ENCODE results near the gene KDM5B.

The KDM5B gene

DNA sequence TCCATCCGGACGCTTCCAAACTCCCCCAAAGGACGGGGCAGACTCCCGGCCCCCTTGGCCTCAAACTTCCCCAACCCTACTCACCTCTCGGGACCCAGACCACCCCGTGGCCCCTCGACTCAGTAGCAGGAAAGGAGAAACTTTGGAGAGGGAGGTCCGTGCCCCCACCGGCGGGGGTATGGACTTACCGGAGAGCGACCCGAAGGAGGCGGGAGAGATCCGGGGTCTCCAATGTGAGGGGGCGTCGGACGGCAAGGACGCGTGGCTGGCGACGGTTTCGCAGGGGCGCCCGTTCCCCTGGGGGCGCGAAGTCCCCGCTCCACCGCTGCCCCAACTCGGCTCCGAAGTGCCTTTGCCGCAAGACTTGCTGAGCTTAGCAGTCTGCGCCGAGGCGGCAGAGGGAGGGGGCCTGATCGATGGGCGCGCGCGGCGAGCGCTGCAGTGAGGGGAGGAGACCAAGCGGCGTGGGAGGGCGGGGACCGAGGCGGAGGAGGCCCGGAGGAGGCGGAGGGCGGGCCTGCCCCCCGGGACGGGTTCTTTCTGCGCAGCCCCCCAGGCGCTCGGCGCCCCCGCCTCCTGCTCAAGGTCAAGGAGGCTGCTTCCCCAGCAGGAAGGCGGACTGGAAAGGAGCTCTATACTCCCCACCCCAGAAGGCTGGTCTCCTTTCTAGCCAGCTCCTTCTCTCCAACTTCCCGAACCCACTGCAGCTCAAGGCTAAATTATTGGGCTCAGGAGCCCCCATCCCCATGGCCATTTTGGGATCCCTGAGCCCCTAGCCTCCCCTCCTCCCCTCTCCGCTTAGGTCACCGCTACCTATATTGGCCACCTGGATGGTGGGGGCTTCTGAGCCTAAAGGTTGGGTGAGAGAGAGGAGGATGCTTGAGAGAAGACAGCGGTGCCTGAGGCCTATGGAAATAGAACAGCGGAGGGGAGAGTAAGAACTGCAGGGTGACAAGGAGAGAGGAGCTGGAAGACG lies 97.9 kb downstream of the KDM5B start, which contains the start of gene SYT2:
Gene SYT2, minus strand, starts transcription at position 385 of the 976 bp plus-strand sequence. CDS start 104,682 bp downstream, outside the sequence.
- peak; percentile 69 for DNase-seq

DNA sequence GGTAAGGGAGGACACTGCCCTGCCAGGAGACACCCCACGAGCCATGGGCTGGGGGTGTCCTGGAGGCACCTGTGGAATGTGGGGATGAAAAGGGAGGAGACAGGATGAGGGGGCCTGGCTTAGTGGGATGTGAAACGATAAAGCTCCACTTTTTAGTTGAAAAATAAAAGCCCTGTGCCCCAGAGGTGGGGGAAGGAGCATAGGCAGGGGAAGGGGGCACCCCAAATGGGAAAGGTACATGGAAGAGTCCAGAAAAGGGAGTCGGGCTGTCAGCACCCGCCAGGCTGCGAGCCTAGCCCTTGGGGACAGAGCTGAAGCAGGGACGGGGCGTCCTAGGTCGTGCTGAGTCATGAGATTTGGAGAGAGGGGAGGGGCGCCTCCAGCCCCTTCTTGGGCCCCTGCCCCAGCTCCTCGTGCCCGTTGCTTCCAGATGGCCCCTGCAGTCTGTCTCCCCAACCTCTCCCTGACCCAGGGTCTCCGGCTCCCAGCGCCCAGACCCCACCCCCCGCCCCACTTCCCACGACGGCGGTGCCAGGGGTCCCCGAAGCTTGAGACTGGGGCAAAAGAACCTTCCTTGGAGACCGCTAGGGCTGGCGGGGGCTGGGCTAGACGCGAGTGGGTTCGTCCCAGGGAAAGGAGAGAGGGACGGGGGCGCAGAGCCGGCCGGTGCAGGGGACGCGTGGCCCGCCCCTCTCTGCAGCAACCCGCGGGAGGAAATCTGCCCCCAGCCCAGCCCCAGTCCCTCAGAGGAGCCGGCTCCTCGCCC lies 98.8 kb downstream of the KDM5B start:
- no peak for DNase-seq

DNA sequence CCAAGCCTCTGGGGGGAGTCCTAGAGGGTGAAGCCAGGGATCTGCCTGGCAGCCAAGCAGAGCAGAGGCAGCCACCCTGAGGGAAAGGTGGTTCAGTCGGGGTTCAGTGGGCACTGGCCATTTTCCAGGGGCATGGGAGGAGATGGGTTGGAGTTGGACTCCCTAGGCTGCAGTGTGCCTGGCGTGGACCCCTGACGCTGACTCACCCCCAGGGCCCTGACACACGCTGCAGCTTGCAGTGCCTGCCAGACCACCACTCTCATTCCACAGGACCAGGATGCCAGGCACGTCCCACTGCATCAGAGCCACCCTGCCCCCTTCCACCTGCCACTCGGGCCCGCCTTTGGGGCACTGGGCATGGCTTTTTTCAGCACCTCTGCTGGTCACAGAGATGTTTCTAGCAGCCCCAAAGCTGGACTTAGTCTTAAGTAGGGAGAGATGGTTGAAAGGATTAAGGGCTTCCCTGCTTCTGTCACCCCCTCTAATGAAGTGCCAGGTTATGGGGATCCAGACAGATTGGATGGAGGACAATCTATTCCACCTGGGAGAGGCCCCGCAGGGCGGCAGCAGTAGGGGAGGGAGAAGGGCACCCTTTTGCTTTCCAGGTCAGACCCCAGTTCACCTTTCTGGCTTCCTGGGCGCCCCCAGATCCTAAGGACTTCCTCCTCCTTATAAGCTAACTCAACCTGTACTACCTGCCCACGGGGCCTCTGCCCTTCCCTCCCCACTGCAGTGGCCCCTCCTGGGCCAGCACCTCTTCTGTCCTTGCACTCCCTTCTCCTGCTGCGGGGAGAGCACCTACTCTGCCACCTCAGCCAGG lies 99.6 kb downstream of the KDM5B start:
- no peak for DNase-seq

DNA sequence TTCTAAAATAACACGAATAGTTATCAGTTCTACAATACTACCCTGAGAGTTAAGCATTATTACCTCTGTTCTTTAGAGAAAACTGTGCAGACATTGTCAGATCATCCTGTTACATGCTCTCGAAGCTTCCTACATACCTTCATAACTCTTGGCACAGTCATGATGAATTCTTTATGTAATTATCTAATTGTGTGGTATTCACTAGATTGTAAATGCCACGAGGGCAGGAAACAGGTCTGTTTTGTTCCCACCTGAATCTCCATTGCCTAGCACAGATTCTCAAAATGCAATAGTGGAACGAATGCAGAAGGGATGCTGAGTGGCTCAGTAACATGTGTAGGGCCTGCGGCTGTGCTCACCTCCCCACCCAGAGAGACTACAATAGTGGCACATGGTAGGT lies 101.4 kb downstream of the KDM5B start:
- DNase-seq: no peak

DNA sequence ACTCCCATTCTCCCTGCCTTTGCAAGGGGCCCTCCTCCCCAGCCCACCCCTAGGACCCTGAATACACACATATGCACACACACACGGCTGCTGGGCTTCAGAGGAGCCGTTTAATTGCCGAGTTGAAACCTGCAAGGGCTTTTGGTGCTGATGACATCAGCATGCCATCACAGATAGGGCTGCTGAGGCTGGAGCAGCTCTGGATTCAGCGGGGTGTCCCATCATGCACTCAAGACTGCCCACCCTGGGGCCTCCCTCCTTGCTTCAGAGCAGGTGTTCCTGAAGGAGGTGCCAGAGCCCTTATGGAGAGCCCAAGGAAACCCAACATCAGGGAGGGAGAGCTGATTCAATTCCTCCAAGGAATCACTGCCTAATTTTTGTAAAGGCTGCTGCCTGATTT lies 103.6 kb downstream of the KDM5B start:
- no peak for DNase-seq

DNA sequence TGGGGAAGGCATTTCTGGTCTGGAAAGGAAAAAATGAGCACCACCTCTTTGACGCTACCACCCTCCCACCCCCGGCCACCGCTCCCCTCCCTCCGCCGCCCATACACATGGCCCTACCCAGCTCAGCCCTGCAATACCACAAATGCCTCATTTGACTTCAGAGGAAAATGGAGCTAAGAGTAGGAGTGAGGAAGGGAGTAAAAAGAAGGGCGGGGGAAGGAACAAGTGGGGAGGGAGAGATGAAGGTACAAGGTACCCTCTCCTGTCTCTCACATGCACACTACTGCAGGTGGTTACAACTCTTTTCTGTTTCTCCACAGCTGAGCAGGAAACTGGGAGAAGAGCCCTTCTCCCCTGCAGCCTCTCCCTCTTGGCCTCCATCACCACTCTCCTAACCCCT lies 105.0 kb downstream of the KDM5B start:
- no peak for DNase-seq

DNA sequence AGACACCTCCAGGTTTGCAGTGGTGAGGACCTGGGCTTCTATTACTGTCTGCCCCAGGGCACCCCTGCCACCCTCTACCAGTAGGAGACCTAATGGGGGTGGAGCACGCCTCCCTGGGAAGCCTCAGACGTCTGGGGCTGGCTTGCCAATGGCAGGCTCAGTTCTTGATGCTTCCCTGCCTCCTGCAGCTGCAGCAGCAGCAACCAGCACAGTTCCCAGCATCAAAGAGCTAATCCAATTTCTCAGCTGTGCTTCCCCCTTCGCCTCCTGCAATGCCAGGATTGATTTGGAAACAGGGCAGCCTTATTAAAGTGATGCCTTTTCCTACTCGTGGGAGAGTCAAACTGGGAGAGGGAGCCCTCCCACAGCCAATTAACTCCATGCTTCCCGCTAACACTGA lies 106.1 kb downstream of the KDM5B start:
- DNase-seq: no peak

DNA sequence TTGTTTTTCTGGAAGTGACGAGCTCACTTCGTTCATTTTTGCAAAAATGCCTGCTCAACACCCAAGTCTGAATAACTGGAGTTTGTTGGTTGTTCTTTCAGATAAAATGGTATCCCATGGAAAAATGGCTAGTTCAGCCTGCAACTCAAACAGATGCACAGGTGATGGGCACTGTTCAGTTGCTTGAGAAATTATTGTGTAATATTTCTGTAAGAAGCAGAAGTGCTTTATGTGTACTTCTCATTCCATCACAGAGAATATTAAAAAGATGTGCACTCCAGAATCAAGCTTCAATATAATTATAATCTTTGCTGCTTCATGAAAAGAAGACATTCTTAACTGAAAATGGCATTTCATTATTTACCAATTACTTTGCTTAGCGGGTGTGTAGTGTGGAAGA lies 107.0 kb downstream of the KDM5B start:
- no peak for DNase-seq

DNA sequence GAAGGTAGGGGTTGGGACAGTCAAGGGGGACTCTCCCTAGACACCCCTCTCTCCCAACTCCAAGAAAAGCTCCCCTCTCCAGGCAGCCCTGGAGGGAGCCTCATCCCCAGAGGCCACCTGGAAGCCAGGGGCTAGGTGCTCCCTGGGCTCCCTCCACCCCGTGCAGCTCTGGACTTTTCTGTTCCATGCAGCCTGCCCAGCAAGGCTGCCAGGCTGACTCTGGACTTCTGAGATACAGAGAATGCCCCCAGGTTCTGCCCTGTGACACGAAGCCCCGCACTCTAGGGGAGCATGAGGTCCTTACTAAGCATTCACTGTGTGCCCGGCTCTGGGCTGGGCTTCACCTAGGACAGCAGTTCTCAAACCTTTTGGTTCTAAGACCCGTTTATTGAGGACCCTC lies 108.2 kb downstream of the KDM5B start:
- DNase-seq: no peak

DNA sequence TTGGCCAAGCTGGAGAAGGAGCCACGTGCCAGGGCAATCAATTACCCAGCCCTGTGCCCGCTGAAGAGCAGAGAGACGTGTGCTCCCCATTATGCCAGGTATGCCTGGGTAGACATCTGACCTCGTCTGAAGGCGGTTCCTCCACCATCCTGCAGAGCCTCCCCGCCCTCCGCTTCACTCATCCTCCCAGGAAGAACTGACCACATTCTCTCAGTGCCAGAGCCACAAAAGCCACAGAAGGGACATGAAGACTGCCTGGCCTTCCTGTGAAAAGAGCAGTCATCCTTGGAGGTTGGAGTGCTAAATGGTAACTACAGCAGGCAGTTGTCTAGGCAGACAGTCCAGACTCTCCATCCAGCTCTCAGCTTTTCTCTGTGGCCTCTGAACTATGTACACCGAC lies 109.9 kb downstream of the KDM5B start:
- DNase-seq: no peak

DNA sequence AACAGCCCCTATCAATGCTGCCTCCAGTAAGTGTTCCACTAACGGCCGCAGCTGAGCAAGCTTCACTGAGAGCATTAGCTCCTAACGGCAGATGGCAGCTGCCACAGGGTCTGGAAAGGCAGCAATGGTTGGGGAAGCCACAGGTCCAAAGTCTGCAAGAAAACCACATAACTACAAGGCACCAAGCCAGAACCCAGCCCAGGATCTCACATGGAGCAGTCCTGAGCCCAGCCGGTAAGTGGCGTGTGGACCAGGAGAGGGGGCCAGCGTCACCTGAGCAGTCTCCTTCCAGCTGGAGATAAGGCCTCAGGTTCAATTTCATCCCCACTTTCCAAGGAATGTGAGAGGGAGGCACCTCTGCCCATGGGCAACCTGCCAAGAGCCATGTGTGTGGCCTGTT lies 111.2 kb downstream of the KDM5B start:
- DNase-seq: peak; percentile 12

DNA sequence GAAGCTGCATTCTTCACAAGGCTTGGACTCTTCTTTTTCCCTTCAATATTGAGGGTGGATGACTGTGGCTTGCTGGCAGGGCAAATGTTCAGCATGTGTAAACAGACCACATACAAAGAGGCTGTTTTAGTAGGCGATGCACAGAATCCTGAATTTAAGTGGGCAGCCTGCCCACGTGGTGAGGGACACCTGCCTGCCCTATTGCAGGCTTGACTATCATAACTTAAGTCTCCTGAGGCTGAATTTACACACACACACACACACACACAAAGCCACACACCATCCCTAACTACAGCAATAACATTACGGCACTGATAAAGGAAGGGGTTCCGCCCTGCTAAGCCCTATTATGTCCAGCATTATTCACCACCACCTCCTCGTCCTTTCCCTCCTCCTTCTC lies 113.9 kb downstream of the KDM5B start:
- peak; percentile 21 for DNase-seq

DNA sequence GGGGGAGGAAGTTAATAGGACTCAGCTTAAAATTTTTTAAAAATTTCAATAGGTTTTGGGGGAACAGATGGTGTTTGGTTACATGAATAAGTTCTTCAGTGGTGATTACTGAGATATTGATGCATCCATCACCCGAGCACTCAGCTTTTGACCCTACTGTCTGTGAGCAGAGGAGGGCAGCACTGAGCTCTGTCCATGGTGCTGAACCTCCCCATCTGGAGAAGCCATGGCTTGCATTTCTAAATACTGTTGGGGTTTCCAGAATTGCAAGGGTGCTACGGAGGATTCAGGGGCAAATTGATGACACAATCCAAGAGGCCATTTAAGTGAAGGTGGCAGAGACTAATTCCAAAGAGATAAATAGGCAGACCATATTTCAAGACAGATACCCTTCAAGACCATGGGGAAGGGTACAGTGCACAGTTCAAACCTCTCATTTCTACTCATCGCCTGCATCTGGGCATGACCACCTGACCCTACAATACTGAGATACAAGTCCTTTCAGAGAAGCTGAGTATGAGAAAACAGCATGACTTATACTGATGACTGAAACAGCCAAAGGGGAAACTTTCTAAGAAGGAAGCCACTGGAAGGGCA lies 115.2 kb downstream of the KDM5B start:
- no peak for DNase-seq

DNA sequence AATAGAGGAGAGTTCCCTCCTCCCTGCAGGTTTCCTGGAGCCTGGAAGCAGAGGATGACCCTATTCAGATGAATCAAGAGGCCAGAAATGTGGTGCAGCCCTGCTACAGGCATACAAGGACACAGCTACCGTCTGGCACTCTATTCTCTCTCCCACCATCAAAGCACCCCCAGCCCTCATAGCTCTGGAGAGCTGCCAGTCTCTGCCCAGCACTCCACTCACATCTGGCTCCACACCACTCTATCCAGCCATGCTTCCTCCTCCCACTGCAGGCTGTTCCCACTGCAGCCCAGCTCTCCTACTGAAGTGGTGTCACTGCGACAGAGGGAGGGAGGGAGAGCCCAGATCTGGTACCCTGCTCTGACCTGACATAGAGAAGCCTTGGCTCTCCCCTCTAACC lies 116.4 kb downstream of the KDM5B start:
- DNase-seq: peak; percentile 32

DNA sequence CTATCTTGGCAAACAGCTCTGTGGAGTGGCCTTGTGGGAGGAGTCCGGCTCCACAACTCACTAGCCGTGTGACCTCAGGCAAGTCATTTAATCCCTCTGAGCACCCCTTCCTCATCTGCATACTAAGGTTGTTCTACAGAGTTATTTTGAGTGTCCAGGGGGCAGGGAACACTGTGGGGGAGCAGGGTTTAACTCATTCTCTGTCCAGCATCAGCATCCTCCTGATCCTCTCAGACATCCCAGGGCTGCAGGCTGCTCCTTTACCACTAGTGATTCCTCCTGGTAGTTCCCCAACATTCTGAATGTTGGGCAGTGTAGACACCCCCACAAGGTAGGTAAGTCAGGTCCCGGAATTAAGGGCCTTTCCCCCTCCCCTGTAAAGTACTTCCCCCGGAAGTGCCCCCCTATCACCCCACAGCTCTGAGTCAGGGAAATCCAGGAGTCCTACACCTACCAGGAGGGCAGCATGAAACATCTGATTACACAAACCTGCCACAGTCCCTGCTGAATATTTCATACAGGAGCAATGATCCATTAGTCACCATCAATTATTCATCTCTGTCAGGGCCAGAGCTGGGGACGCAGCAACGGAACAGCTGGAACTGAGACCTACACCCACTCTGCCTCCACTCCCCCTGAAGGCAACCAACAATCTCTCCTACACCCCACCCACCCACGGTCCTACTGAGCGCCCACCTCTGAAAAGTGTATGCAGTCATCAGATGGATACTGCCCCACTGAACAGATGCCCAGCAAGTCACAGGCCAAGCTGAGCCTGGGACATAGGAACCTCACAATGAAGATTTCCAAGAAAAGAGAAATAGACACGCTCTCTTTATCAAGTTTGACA lies 118.5 kb downstream of the KDM5B start:
- DNase-seq: no peak

DNA sequence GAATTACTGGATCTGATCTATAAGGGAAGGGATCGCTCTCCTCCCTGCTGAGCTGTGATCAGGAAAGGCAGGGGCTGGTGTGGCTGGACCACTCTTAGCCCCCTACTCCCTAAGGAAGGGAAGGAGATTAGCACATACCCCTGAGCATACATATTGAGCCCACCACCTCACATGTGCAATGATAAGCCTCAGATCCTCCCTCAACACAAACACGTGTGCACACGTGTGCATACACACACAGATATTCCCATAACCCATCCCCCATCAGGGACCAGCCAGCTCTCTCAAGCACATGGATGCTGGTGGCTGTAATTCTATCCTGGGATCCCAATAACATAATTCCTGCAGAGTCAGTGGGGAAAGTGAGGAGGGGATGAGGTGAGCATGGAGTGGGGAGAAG lies 119.1 kb downstream of the KDM5B start:
- no peak for DNase-seq

DNA sequence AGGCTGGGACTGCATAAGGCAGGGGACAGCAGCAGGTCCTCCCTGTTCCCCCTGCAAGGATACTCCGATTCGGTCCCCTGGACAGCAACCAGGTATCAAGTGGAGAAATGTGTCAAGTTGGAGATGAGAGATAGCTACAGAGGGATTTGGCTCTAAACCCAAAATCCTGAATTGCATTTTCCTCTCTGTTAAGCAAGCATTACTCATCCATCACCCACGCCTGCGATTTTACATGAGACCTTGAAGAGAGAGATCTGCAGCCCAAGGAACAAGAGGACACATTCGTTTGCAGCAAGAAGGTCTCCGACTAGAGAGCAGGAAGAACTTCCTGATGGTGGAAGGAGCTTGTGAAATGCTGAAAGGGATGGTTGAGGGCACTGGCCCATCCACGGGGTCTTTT lies 119.8 kb downstream of the KDM5B start:
- DNase-seq: no peak

DNA sequence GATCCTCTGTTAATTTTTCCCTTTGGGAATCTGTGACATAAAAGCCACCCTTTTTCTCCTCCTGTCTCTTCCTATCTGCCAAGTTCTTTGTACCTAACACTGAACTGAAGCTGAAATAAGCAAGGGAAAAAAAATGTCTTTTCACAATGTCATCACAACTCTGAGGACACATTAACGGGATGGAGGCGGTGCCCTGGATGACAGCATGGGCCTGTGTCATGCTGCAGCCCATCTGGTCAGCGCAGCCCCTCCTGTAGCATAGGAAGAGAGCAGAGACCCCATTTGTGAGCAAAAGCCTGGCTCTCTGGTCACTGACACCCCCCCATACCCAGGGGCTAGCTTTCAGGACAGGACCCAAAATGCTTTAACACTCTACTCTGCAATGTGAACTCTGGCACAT lies 120.4 kb downstream of the KDM5B start:
- no peak for DNase-seq

DNA sequence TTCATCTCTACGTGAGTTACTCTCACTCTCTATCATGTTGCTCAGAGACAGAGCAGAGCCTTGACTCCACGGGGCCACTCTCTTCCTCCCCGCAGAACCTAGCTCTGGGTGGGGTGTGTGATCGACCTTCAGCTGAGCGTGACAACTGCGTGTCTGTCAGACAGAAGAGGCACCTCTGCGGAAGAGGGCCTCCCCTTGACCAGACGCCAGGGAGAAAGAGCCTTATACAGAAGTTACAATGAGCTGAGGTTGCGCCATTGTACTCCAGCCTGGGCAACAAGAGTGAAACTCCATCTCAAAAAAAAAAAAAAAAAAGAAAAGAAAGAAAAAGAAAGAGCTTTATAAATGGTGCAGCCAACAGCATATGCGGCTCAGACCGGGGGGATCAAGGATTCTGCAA lies 120.9 kb downstream of the KDM5B start:
- no peak for DNase-seq

DNA sequence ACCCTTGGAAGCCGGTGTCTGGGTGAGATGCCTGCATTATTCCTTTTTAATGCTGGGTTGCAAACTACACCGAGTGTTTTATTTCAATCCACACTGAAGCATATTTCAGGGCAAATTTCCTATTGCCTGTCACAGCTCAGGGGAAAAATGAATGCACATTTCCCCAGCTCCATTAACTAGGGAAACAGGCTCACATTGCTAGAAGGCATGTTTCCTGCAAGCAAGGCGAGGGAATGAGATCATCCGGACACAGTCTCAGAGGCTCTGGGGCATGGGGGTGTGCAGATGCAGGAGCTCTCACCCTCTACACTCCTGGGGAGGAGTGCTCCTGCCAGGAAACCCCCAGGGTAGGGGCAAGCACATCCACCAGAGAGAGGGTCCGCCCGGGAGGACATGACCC lies 122.6 kb downstream of the KDM5B start:
- no peak for DNase-seq

DNA sequence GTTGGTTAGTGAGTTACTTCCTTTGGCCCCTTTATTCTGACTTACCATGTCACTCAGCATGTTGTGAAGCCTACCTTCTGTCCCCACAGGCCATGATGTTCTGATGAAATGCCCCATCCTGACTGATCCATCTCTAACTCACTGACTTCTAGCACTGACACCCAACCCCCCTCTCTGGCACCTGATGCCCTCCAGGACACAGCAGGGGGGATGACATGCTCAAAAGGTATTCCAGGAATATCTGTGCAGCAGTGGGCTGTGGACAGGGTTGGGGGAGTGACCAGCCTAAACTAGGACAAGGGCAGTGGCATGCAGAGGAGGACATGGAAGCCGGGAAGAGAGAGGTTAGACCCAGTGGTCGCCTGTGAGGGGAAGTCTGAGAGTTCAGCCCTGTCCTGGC lies 123.5 kb downstream of the KDM5B start:
- no peak for DNase-seq

DNA sequence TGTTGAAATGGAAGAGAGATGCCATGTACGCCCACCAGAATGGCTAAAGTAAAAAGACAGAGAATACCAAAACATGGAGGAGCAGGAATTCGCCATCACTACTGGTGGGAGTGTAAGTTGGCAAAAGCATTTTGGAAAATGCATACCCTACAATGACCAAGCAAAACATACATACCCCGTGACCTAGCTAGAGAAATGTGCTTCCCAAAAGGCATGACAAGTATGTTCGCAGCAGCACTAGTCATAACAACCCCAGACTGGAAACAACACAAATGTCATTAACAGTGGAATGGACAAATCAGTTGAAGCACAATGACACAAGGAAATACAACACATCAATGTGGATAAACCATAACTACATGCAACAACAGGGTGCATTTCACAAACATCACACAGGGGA lies 125.2 kb downstream of the KDM5B start:
- DNase-seq: no peak
